Activated CD4-positive, alpha-beta memory T cell treated with anti-CD3 and anti-CD28 coated beads for 36 hours (primary cell): ENCODE data around the gene GJA4. TPM values are rescaled to one million over a fixed set of nuclear protein-coding genes. Genes with fewer than 3 reads are reported as not detected.
A peak's percentile ranks its signal among the peaks of the same experiment; 100 is the strongest.
"Not testable (repeated sequence)": the region's sequence is repeated elsewhere in the genome, so short reads cannot be mapped to it uniquely, and the experiment has no call there.

Experiments
- CTCF ChIA-PET: fragments of 350-600 bp; sonication (Branson Sonifier 250); formaldehyde crosslinking; loops from one replicate; lab custom pipeline; 2021; ENCODE audit warnings: antibody characterized with exemption, inconsistent platforms; lab: Charles Lee
- POLR2A ChIA-PET: fragments of 350-600 bp; sonication (Branson Sonifier 250); formaldehyde crosslinking; loops from one replicate; lab custom pipeline; 2021; ENCODE audit warnings: antibody characterized with exemption; lab: Charles Lee
- DNase-seq: peaks from one replicate; pipeline ENCODE4 v3.0.0-alpha.2; 2020
- H3K27ac Mint-ChIP-seq: one replicate; pipeline ENCODE4 v1.8.0; 2021; ENCODE audit warnings: mixed read lengths
- H3K27me3 Mint-ChIP-seq: one replicate; pipeline ENCODE4 v1.8.0; 2021; ENCODE audit warnings: mixed read lengths
- H3K36me3 Mint-ChIP-seq: one replicate; pipeline ENCODE4 v1.8.0; 2021; ENCODE audit warnings: mixed read lengths
- H3K4me1 Mint-ChIP-seq: one replicate; pipeline ENCODE4 v1.8.0; 2021; ENCODE audit warnings: low read depth, mixed read lengths
- H3K4me3 Mint-ChIP-seq: one replicate; pipeline ENCODE4 v1.8.0; 2021; ENCODE audit warnings: mild to moderate bottlenecking, mixed read lengths
- H3K9me3 Mint-ChIP-seq: one replicate; pipeline ENCODE4 v1.8.0; 2021; ENCODE audit warnings: mixed read lengths
- intact Hi-C: fragments of 100-400 bp; cut with micrococcal nuclease; formaldehyde crosslinking; loops from one replicate; pipeline ENCODE4 v1.15.1; 2023
- total RNA-seq, 2 experiments: library from RNA; stranded (reverse); gene quantifications; one replicate each; pipeline ENCODE4 v1.2.3, GENCODE V29; 2021

GJA4 gene
- total RNA-seq, 2 experiments from 2014 or later, result not detected

DNA sequence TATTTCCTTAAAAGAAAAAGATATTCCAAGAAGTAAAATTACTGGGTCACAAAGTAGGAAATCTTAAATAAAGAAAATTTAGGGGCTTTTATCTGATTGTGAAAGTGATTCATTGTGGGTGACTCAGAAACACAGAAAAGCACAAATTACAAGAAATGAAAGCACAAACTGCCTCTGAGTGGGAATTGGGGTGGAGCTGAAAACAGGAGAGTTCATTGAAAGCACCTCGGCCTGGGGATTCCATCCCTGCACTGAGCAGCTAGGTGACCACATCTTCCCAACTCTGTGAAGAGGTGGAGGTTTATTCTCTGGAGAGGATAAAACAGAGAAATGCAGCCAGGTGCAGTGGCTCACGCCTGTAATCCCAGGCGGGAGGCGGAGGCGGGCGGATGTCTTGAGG lies 7.4 kb downstream of the GJA4 start:
- peaks cover 15% of the 10 kb centered on the region for H3K36me3 Mint-ChIP-seq
- CTCF ChIA-PET, result interaction anchor here (0.6 to 3.2 kb wide), 2 partner anchors 53 to 66 kb away, joined by 3 to 14 read pairs; no protein-coding TSS in a partner anchor
- H3K27me3 Mint-ChIP-seq, result peaks cover 5% of the 10 kb centered on the region
- H3K9me3 Mint-ChIP-seq, result no peaks in the 10 kb centered on the region
- H3K4me1 Mint-ChIP-seq, result peaks cover 21% of the 10 kb centered on the region
- POLR2A ChIA-PET, result no interaction called here
- peak; percentile 55 for DNase-seq
- intact Hi-C loops, result loop anchor here (1.0 kb wide), 1 partner anchor 14 kb away; no protein-coding TSS in a partner anchor
- peak overlapping the region; percentile 53 for H3K27ac Mint-ChIP-seq
- H3K4me3 Mint-ChIP-seq, result no peak overlapping the region

GRCh38 chr1:34803770-34804169 lies 11.0 kb downstream of the GJA4 start:
- Mint-ChIP-seq H3K4me1 (peaks cover 9% of the 10 kb centered on the region), H3K9me3 (no peaks in the 10 kb centered on the region), H3K4me3 (no peak overlapping the region), H3K27ac (no peak overlapping the region), H3K36me3 (peaks cover 14% of the 10 kb centered on the region), H3K27me3 (peaks cover 1% of the 10 kb centered on the region)
- POLR2A ChIA-PET, result no interaction called here
- intact Hi-C loops, result no loop called here
- CTCF ChIA-PET, result no interaction called here
- no peak for DNase-seq

DNA sequence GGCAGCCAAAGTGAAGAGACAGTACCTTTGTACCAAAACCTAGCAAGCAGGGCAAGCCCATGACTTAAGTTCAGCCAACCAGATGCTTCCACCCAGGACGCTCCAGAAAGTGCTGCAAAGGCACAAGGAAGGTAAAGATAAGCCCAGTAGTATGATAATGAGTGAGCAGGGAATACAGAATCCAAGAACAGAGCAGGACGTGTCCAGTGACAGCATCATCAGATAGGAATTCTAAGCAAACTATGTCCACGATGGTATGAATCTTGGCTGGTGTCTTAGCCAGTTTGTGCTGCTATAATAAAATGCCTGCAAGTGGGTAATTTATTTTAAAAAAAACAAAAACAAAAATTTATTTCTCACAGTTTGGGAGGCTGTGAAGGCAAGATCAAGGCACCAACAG lies 13.6 kb downstream of the GJA4 start:
- H3K36me3 Mint-ChIP-seq, result peaks cover 22% of the 10 kb centered on the region
- intact Hi-C loops, result no loop called here
- POLR2A ChIA-PET, result no interaction called here
- CTCF ChIA-PET, result interaction anchor here (0.6 kb wide), 1 partner anchor 10 kb away, joined by 3 read pairs; no protein-coding TSS in a partner anchor
- H3K9me3 Mint-ChIP-seq, result peaks cover 4% of the 10 kb centered on the region
- no peak for DNase-seq
- no peak overlapping the region for H3K27ac Mint-ChIP-seq
- H3K27me3 Mint-ChIP-seq, result no peaks in the 10 kb centered on the region
- H3K4me1 Mint-ChIP-seq, result no peaks in the 10 kb centered on the region
- H3K4me3 Mint-ChIP-seq, result no peak overlapping the region

DNA sequence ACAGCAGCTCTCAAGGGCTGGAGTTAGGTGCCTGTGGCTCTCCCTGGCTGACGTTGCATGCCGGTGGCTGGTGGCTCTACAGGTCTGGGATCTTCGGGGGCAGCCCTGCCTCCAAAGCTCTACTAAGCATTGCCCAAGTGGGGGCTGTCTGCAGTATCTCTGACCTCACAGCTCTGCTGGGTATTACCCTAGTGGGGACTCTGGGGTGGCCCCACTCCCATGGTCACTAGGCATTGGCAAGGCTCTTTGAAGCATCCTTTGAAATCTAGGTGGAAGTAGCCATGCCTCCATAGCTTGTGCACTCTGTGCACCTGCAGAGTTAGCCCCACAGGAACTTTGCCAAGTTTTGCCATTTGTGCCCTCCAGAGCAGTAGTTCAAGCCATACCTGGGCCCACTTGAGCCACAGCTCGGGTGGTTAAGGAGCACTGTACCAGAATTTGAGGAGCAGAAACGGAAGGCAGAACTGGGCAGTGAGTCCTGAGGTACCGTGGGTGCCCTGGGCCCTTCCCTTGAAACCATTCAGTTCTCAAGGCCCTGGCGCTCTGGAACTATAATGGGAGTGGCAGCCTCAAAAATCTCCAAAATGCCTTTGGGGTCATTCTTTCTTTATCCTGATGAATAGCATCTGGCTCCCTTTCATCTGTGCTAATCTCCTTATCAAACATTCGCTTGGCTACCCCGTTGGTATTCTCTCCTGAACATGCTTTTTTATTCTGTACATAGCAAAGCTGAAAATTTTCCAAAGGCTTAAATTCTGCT lies 15.4 kb downstream of the GJA4 start:
- no peak overlapping the region for H3K27ac Mint-ChIP-seq
- DNase-seq, result no peak
- POLR2A ChIA-PET, result no interaction called here
- CTCF ChIA-PET, result interaction anchor here (1.0 to 1.6 kb wide), 3 partner anchors 44 to 58 kb away, joined by 4 to 5 read pairs (median 4); no protein-coding TSS in a partner anchor
- H3K27me3 Mint-ChIP-seq, result no peaks in the 10 kb centered on the region
- intact Hi-C loops, result no loop called here
- H3K36me3 Mint-ChIP-seq, result peaks cover 16% of the 10 kb centered on the region
- peaks cover 4% of the 10 kb centered on the region for H3K9me3 Mint-ChIP-seq
- H3K4me3 Mint-ChIP-seq, result no peak overlapping the region
- H3K4me1 Mint-ChIP-seq, result no peaks in the 10 kb centered on the region

DNA sequence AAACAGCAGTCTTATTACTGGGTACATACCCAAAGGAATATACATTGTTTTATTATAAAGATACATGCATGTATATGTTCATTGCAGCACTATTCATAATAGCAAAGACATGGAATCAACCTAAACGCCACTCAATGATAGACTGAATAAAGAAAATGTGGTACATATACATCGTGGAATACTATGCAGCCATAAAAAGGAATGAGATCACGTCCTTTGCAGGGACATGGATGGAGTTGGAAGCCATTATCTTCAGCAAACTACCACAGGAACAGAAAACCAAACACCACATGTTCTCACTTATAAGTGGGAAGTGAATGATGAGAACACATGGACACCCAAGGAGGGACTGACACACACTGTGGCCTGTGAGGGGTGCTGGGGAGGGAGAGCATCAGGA lies 18.0 kb downstream of the GJA4 start:
- CTCF ChIA-PET, H3K4me1 Mint-ChIP-seq, POLR2A ChIA-PET, H3K27me3 Mint-ChIP-seq, DNase-seq, H3K9me3 Mint-ChIP-seq, H3K36me3 Mint-ChIP-seq, H3K4me3 Mint-ChIP-seq, H3K27ac Mint-ChIP-seq, intact Hi-C loops: not testable (repeated sequence)

- DNase-seq, result no peak
- intact Hi-C loops, result no loop called here
- ChIA-PET POLR2A (no interaction called here), CTCF (interaction anchor here (0.7 to 1.5 kb wide), 3 partner anchors 10 to 34 kb away, joined by 3 read pairs; no protein-coding TSS in a partner anchor)
- Mint-ChIP-seq H3K36me3 (no peaks in the 10 kb centered on the region), H3K9me3 (no peaks in the 10 kb centered on the region), H3K27me3 (no peaks in the 10 kb centered on the region), H3K27ac (no peak overlapping the region), H3K4me1 (no peaks in the 10 kb centered on the region), H3K4me3 (no peak overlapping the region)
These were observed 23.5 kb downstream of the GJA4 start for GRCh38 chr1:34816332-34816731.

- ChIA-PET POLR2A (no interaction called here), CTCF (interaction anchor here (0.5 to 1.5 kb wide), 4 partner anchors 10 to 125 kb away, joined by 3 read pairs; no protein-coding TSS in a partner anchor)
- Mint-ChIP-seq H3K4me3 (no peak overlapping the region), H3K4me1 (no peaks in the 10 kb centered on the region), H3K27ac (no peak overlapping the region), H3K27me3 (no peaks in the 10 kb centered on the region), H3K36me3 (no peaks in the 10 kb centered on the region), H3K9me3 (no peaks in the 10 kb centered on the region)
- DNase-seq, result no peak
- intact Hi-C loops, result no loop called here
These were observed 24.0 kb downstream of the GJA4 start for GRCh38 chr1:34816778-34817177.

DNA sequence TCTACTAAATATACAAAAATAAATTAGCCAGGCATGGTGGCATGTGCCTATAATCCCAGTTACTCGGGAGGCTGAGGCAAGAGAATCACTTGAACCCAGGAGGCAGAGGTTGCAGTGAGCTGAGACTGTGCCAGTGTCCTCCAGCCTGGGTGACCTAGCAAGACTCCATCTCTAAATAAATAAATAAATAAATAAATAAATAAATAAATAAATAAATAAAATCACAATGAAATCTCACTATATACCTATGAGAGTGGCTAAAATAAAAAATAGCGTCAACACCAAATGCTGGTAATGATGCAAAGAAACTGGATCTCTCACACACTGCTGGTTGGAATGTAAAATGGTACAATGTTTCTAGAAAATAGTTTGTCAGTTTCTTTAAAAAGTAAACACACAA lies 26.1 kb downstream of the GJA4 start:
- DNase-seq, H3K27ac Mint-ChIP-seq, H3K4me1 Mint-ChIP-seq, H3K9me3 Mint-ChIP-seq, CTCF ChIA-PET, POLR2A ChIA-PET, H3K27me3 Mint-ChIP-seq, H3K4me3 Mint-ChIP-seq, H3K36me3 Mint-ChIP-seq, intact Hi-C loops: not testable (repeated sequence)

- CTCF ChIA-PET, result no interaction called here
- no peak for DNase-seq
- intact Hi-C loops, result no loop called here
- POLR2A ChIA-PET, result no interaction called here
- no peaks in the 10 kb centered on the region for H3K27me3 Mint-ChIP-seq
- no peaks in the 10 kb centered on the region for H3K9me3 Mint-ChIP-seq
- H3K36me3 Mint-ChIP-seq, result no peaks in the 10 kb centered on the region
- H3K4me1 Mint-ChIP-seq, result no peaks in the 10 kb centered on the region
- H3K27ac Mint-ChIP-seq, result no peak overlapping the region
- H3K4me3 Mint-ChIP-seq, result no peak overlapping the region
These were observed 29.4 kb downstream of the GJA4 start for GRCh38 chr1:34822202-34822601.

DNA sequence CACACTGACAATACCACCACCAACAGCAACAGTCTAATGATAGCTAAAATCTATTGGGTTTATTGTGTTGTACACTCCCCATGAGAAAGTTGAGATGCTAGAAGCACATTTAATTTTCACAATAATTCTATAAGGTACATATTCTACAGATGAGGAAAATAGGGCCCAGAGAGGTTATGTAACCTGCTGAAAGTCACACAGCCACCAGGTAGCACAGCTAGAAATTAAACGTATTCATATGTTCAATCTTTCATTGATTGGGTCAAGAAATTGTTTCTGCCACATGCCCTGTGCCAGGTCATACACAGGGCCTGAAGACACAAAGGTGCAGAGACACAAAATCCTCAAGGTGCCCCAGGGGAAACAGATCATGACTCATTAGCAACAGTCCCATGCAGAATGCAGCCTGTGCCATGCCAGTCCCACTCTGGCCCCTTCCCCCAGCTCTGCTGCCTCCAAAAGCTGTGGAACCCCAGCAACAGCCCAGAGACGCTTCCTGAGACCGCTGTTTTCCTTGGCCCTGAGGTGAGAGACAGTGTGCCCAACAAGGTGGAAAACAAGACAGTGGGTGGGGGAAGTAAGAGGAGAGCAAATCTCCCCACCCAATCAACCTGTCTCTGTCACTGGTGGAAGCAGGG lies 32.1 kb downstream of the GJA4 start:
- POLR2A ChIA-PET, result no interaction called here
- H3K9me3 Mint-ChIP-seq, result no peaks in the 10 kb centered on the region
- H3K4me3 Mint-ChIP-seq, result no peak overlapping the region
- no peaks in the 10 kb centered on the region for H3K27me3 Mint-ChIP-seq
- DNase-seq, result no peak
- intact Hi-C loops, result no loop called here
- H3K36me3 Mint-ChIP-seq, result no peaks in the 10 kb centered on the region
- no peak overlapping the region for H3K27ac Mint-ChIP-seq
- no peaks in the 10 kb centered on the region for H3K4me1 Mint-ChIP-seq
- CTCF ChIA-PET, result interaction anchor here (1.0 kb wide), 1 partner anchor 27 kb away, joined by 4 read pairs; no protein-coding TSS in a partner anchor

GRCh38 chr1:34825455-34826091 lies 32.8 kb downstream of the GJA4 start:
- CTCF ChIA-PET, result no interaction called here
- Mint-ChIP-seq H3K9me3 (no peaks in the 10 kb centered on the region), H3K4me1 (no peaks in the 10 kb centered on the region), H3K4me3 (no peak overlapping the region), H3K27ac (no peak overlapping the region), H3K27me3 (no peaks in the 10 kb centered on the region), H3K36me3 (no peaks in the 10 kb centered on the region)
- POLR2A ChIA-PET, result no interaction called here
- DNase-seq, result no peak
- intact Hi-C loops, result no loop called here

DNA sequence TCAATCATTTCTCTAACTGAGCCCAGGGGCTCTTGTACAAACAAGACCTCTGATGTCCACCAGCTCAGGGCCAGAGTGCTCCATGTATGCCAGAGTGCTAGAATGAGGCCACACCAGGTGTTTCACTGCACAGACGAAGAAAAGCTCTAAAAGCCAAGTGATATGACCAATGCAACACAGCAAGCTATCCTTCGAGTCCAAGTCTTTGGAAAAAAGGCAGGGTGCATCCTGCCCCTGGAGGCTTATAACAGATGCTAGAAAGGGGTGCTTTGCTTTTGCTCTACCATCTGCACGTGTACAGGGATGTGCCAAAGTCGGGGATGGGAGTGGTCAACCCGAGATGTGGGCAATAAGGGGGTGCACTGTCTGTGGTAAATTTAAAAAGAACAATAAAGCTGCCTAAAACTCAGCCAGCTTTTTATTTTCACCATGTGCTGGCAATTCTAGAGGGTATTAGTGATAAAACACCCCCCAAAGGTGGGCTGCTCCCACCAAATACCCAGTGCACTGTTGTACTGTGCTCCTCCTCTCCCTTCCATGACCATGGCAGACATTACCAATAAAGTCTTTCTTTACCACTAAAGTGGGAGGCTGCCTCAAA lies 34.6 kb downstream of the GJA4 start:
- Mint-ChIP-seq H3K27ac (no peak overlapping the region), H3K4me1 (no peaks in the 10 kb centered on the region), H3K4me3 (no peak overlapping the region), H3K27me3 (no peaks in the 10 kb centered on the region), H3K36me3 (no peaks in the 10 kb centered on the region), H3K9me3 (no peaks in the 10 kb centered on the region)
- DNase-seq, result no peak
- ChIA-PET CTCF (interaction anchor here (0.5 kb wide), 1 partner anchor 1426 kb away, joined by 3 read pairs; no protein-coding TSS in a partner anchor), POLR2A (interaction anchor here (0.5 kb wide), 1 partner anchor 10 kb away, joined by 5 read pairs; no protein-coding TSS in a partner anchor)
- intact Hi-C loops, result no loop called here
